PFSK-1 (cell line): ENCODE results near the gene SH2D3C.

Source experiments
- FOXP2 ChIP-seq: optimal IDR thresholded peaks from 2 replicates; pipeline ENCODE3; 2011; ENCODE audit warnings: borderline replicate concordance, control low read depth, inconsistent platforms; ENCODE audit not compliant: insufficient read depth; ENCODE audit errors: extremely low read length, extremely low read depth
- POLR2AphosphoS5 ChIP-seq: IDR thresholded peaks from 2 replicates; pipeline ENCODE4 v1.6.1; 2012; ENCODE audit warnings: low read depth, mild to moderate bottlenecking, control low read depth, low read length, moderate library complexity
- REST ChIP-seq, 2 experiments: IDR thresholded peaks; 2 replicates each; pipeline versions ENCODE4 v1.6.1 to v1.8.0; 2011 to 2012; ENCODE audit warnings: low read depth in 2 of 2, low read length in 2 of 2, control low read depth in 1 of 2, inconsistent platforms in 1 of 2, mild to moderate bottlenecking in 1 of 2, moderate library complexity in 1 of 2; ENCODE audit not compliant: insufficient read depth in 1 of 2
- SIN3A ChIP-seq: IDR thresholded peaks from 2 replicates; pipeline ENCODE4 v1.6.1; 2012; ENCODE audit warnings: mild to moderate bottlenecking, low read length, moderate library complexity, borderline replicate concordance; ENCODE audit not compliant: insufficient read depth
- TAF1 ChIP-seq: IDR thresholded peaks from 2 replicates; pipeline ENCODE4 v1.6.1; 2012; ENCODE audit warnings: low read length, control low read depth, borderline replicate concordance; ENCODE audit not compliant: insufficient read depth

- TF ChIP-seq SIN3A (no peak), REST (IDR thresholded peaks at IDR 0.05; ENCODE audit: insufficient read depth in 1 of 2, low read depth in 2 of 2, low read length in 2 of 2) (no peak), TAF1 (no peak), POLR2AphosphoS5 (no peak), FOXP2 (no peak)
Measured at GRCh38 chr9:127762111-127762676, 16.3 kb downstream of the SH2D3C start.
